GM12878 (cell line): ENCODE measurements around the gene ADAMTS7.

Source experiments
- EP300 ChIP-seq, 2 experiments: fragments of 150-350 bp in 1 of 2; IDR thresholded peaks; 2 replicates each; pipeline ENCODE4 v1.6.1; 2011 to 2012; ENCODE audit warnings: low read depth in 2 of 2, low read length in 2 of 2, borderline replicate concordance in 1 of 2, improper control_type of control experiment in 1 of 2, inconsistent platforms in 1 of 2; ENCODE audit not compliant: control insufficient read depth in 1 of 2
- ETV6 ChIP-seq, 2 experiments: fragments of 450-650 bp in 1 of 2; IDR thresholded peaks in 1 of 2; conservative IDR thresholded peaks in 1 of 2; 2 replicates each; pipeline ENCODE4 v1.6.1; 2014; ENCODE audit warnings: antibody characterized with exemption in 1 of 2, borderline replicate concordance in 1 of 2, low read depth in 1 of 2, mild to moderate bottlenecking in 1 of 2, moderate library complexity in 1 of 2
- POLR2AphosphoS5 ChIP-seq: IDR thresholded peaks from 2 replicates; pipeline ENCODE4 v1.6.1; 2011; ENCODE audit warnings: mild to moderate bottlenecking, low read length, inconsistent platforms
- RAD21 ChIP-seq: IDR thresholded peaks from 2 replicates; pipeline ENCODE4 v1.6.1; 2011; ENCODE audit warnings: mild to moderate bottlenecking, low read depth, low read length, moderate library complexity; ENCODE audit not compliant: insufficient read depth
- RCOR1 ChIP-seq: conservative IDR thresholded peaks from 2 replicates; pipeline ENCODE4 v1.6.1; 2012; ENCODE audit warnings: low read depth, low read length, improper control_type of control experiment
- TF ChIP-seq, protein P1 (sequence below): fragments of 450-650 bp; IDR thresholded peaks from 2 replicates; pipeline ENCODE4 v1.6.1; 2017; ENCODE audit warnings: mild to moderate bottlenecking
- TF ChIP-seq, protein P2 (sequence below), 3 experiments: IDR thresholded peaks in 2 of 3; conservative IDR thresholded peaks in 1 of 3; 2 replicates each; pipeline ENCODE4 v1.5.1; 2011; ENCODE audit warnings: low read depth in 3 of 3, low read length in 3 of 3, mild to moderate bottlenecking in 3 of 3, control low read depth in 2 of 3, moderate library complexity in 2 of 3, inconsistent platforms in 1 of 3, mixed read lengths in 1 of 3; ENCODE audit not compliant: control insufficient read depth in 2 of 3, insufficient read depth in 1 of 3; ENCODE audit errors: extremely low read depth in 1 of 3
- TF ChIP-seq, protein P3 (sequence below): IDR thresholded peaks from 2 replicates; pipeline ENCODE4 v1.6.1; 2011; ENCODE audit warnings: mild to moderate bottlenecking, low read depth, low read length, moderate library complexity; ENCODE audit not compliant: insufficient replicate concordance

DNA sequence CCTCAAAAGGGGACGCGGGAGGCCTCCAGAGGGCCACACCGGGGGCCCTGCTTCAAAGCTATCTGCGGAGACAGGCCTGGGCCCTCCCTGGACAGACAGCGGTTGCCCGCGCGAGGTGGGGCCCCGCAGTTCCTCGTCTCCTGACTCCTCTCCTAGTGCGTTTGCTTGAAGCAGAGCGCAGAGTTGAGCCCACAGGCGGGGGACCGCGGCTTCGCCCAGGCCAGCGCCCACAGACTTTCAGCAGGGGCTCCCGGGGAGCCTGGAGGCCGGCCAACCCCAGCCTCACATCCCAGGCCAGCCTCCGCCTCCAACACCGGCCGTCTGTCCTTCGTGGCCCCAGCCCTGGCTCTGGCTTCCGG is 540 bp upstream of the ADAMTS7 start:
- TF ChIP-seq, protein P1, sequence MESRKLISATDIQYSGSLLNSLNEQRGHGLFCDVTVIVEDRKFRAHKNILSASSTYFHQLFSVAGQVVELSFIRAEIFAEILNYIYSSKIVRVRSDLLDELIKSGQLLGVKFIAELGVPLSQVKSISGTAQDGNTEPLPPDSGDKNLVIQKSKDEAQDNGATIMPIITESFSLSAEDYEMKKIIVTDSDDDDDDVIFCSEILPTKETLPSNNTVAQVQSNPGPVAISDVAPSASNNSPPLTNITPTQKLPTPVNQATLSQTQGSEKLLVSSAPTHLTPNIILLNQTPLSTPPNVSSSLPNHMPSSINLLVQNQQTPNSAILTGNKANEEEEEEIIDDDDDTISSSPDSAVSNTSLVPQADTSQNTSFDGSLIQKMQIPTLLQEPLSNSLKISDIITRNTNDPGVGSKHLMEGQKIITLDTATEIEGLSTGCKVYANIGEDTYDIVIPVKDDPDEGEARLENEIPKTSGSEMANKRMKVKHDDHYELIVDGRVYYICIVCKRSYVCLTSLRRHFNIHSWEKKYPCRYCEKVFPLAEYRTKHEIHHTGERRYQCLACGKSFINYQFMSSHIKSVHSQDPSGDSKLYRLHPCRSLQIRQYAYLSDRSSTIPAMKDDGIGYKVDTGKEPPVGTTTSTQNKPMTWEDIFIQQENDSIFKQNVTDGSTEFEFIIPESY, result no peak
- TF ChIP-seq RCOR1 (no peak), EP300 (IDR thresholded peaks at IDR 0.05; ENCODE audit: borderline replicate concordance in 1 of 2, control insufficient read depth in 1 of 2, low read depth in 2 of 2, low read length in 2 of 2) (no peak), ETV6 (conservative IDR thresholded peaks at IDR 0.05 in 1 of 2, IDR thresholded peaks at IDR 0.05 in 1 of 2; ENCODE audit: borderline replicate concordance in 1 of 2, low read depth in 1 of 2) (no peak), RAD21 (no peak), POLR2AphosphoS5 (no peak)
- TF ChIP-seq, protein P2, sequence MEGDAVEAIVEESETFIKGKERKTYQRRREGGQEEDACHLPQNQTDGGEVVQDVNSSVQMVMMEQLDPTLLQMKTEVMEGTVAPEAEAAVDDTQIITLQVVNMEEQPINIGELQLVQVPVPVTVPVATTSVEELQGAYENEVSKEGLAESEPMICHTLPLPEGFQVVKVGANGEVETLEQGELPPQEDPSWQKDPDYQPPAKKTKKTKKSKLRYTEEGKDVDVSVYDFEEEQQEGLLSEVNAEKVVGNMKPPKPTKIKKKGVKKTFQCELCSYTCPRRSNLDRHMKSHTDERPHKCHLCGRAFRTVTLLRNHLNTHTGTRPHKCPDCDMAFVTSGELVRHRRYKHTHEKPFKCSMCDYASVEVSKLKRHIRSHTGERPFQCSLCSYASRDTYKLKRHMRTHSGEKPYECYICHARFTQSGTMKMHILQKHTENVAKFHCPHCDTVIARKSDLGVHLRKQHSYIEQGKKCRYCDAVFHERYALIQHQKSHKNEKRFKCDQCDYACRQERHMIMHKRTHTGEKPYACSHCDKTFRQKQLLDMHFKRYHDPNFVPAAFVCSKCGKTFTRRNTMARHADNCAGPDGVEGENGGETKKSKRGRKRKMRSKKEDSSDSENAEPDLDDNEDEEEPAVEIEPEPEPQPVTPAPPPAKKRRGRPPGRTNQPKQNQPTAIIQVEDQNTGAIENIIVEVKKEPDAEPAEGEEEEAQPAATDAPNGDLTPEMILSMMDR (IDR thresholded peaks at IDR 0.05 in 2 of 3, conservative IDR thresholded peaks at IDR 0.05 in 1 of 3; ENCODE audit: control insufficient read depth in 2 of 3, extremely low read depth in 1 of 3, insufficient read depth in 1 of 3, low read depth in 3 of 3, low read length in 3 of 3), result no peak
- TF ChIP-seq, protein P3, sequence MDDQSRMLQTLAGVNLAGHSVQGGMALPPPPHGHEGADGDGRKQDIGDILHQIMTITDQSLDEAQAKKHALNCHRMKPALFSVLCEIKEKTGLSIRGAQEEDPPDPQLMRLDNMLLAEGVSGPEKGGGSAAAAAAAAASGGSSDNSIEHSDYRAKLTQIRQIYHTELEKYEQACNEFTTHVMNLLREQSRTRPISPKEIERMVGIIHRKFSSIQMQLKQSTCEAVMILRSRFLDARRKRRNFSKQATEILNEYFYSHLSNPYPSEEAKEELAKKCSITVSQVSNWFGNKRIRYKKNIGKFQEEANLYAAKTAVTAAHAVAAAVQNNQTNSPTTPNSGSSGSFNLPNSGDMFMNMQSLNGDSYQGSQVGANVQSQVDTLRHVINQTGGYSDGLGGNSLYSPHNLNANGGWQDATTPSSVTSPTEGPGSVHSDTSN, result no peak
